ENCODE data around the gene FHL5.

FHL5 gene

GRCh38 chr6:96570053-96570452 is 7.1 kb downstream of the FHL5 start:
- peaks cover 25% of the 10 kb centered on the region for H3K9me3 Mint-ChIP-seq (ENCODE audit: low read depth)
- H3K27me3 Mint-ChIP-seq, result peaks cover 18% of the 10 kb centered on the region
- no peak overlapping the region for H3K27ac Mint-ChIP-seq
- H3K4me1 Mint-ChIP-seq (ENCODE audit: low read depth), result no peaks in the 10 kb centered on the region
- peaks cover 6% of the 10 kb centered on the region for H3K36me3 Mint-ChIP-seq
- no peak overlapping the region for H3K4me3 Mint-ChIP-seq

- Mint-ChIP-seq H3K27ac (no peak overlapping the region), H3K9me3 (ENCODE audit: low read depth) (peaks cover 19% of the 10 kb centered on the region), H3K36me3 (peaks cover 6% of the 10 kb centered on the region), H3K4me1 (ENCODE audit: low read depth) (no peaks in the 10 kb centered on the region), H3K27me3 (peaks cover 20% of the 10 kb centered on the region), H3K4me3 (no peak overlapping the region)
Observed at GRCh38 chr6:96571551-96571950, 8.6 kb downstream of the FHL5 start.

GRCh38 chr6:96575359-96575758 is 12.4 kb downstream of the FHL5 start:
- Mint-ChIP-seq H3K9me3 (ENCODE audit: low read depth) (peaks cover 3% of the 10 kb centered on the region), H3K4me1 (ENCODE audit: low read depth) (no peaks in the 10 kb centered on the region), H3K36me3 (no peaks in the 10 kb centered on the region), H3K27me3 (peaks cover 13% of the 10 kb centered on the region), H3K4me3 (no peak overlapping the region), H3K27ac (no peak overlapping the region)

GRCh38 chr6:96576221-96576620 is 13.3 kb downstream of the FHL5 start:
- no peak overlapping the region for H3K27ac Mint-ChIP-seq
- no peak overlapping the region for H3K4me3 Mint-ChIP-seq
- no peaks in the 10 kb centered on the region for H3K36me3 Mint-ChIP-seq

GRCh38 chr6:96582021-96582420 is 19.1 kb downstream of the FHL5 start:
- Mint-ChIP-seq H3K27me3 (peaks cover 12% of the 10 kb centered on the region), H3K9me3 (ENCODE audit: low read depth) (no peaks in the 10 kb centered on the region), H3K4me1 (ENCODE audit: low read depth) (no peaks in the 10 kb centered on the region), H3K27ac (no peak overlapping the region), H3K36me3 (no peaks in the 10 kb centered on the region), H3K4me3 (no peak overlapping the region)

More at GRCh38 chr6:96576221-96576620, 13.3 kb downstream of the FHL5 start:
- peaks cover 13% of the 10 kb centered on the region for H3K27me3 Mint-ChIP-seq
- no peaks in the 10 kb centered on the region for H3K9me3 Mint-ChIP-seq (ENCODE audit: low read depth)
- H3K4me1 Mint-ChIP-seq (ENCODE audit: low read depth), result no peaks in the 10 kb centered on the region

- Mint-ChIP-seq H3K36me3 (no peaks in the 10 kb centered on the region), H3K4me3 (no peak overlapping the region), H3K9me3 (ENCODE audit: low read depth) (no peaks in the 10 kb centered on the region), H3K4me1 (ENCODE audit: low read depth) (no peaks in the 10 kb centered on the region), H3K27me3 (peaks cover 10% of the 10 kb centered on the region), H3K27ac (no peak overlapping the region)
Observed at GRCh38 chr6:96582436-96582835, 19.5 kb downstream of the FHL5 start.

GRCh38 chr6:96604420-96604819 is 41.5 kb downstream of the FHL5 start:
- Mint-ChIP-seq H3K36me3 (no peaks in the 10 kb centered on the region), H3K9me3 (ENCODE audit: low read depth) (no peaks in the 10 kb centered on the region), H3K4me3 (no peak overlapping the region), H3K27ac (no peak overlapping the region), H3K27me3 (peaks cover 12% of the 10 kb centered on the region), H3K4me1 (ENCODE audit: low read depth) (no peaks in the 10 kb centered on the region)

GRCh38 chr6:96608074-96608473 is 45.1 kb downstream of the FHL5 start:
- Mint-ChIP-seq H3K4me1 (ENCODE audit: low read depth) (no peaks in the 10 kb centered on the region), H3K9me3 (ENCODE audit: low read depth) (no peaks in the 10 kb centered on the region), H3K27me3 (peaks cover 7% of the 10 kb centered on the region), H3K4me3 (no peak overlapping the region), H3K36me3 (no peaks in the 10 kb centered on the region), H3K27ac (no peak overlapping the region)

GRCh38 chr6:96610019-96610418 is 47.1 kb downstream of the FHL5 start:
- Mint-ChIP-seq H3K9me3 (ENCODE audit: low read depth) (no peaks in the 10 kb centered on the region), H3K27ac (no peak overlapping the region), H3K4me3 (no peak overlapping the region), H3K4me1 (ENCODE audit: low read depth) (no peaks in the 10 kb centered on the region), H3K27me3 (peaks cover 4% of the 10 kb centered on the region), H3K36me3 (no peaks in the 10 kb centered on the region)

GRCh38 chr6:96611342-96611991 is 48.5 kb downstream of the FHL5 start:
- Mint-ChIP-seq H3K4me3 (no peak overlapping the region), H3K9me3 (ENCODE audit: low read depth) (no peaks in the 10 kb centered on the region), H3K27ac (no peak overlapping the region), H3K27me3 (peaks cover 3% of the 10 kb centered on the region), H3K36me3 (no peaks in the 10 kb centered on the region), H3K4me1 (ENCODE audit: low read depth) (no peaks in the 10 kb centered on the region)

- Mint-ChIP-seq H3K4me1 (ENCODE audit: low read depth) (no peaks in the 10 kb centered on the region), H3K4me3 (no peak overlapping the region), H3K36me3 (no peaks in the 10 kb centered on the region), H3K27me3 (peaks cover 6% of the 10 kb centered on the region), H3K27ac (no peak overlapping the region), H3K9me3 (ENCODE audit: low read depth) (no peaks in the 10 kb centered on the region)
Observed at GRCh38 chr6:96613291-96613999, 50.5 kb downstream of the FHL5 start.

- H3K27me3 Mint-ChIP-seq, result peaks cover 13% of the 10 kb centered on the region
- no peaks in the 10 kb centered on the region for H3K9me3 Mint-ChIP-seq (ENCODE audit: low read depth)
- H3K27ac Mint-ChIP-seq, result no peak overlapping the region
- no peak overlapping the region for H3K4me3 Mint-ChIP-seq
- H3K36me3 Mint-ChIP-seq, result no peaks in the 10 kb centered on the region
- H3K4me1 Mint-ChIP-seq (ENCODE audit: low read depth), result no peaks in the 10 kb centered on the region
Observed at GRCh38 chr6:96620851-96621250, 57.9 kb downstream of the FHL5 start.

- Mint-ChIP-seq H3K36me3 (no peaks in the 10 kb centered on the region), H3K9me3 (ENCODE audit: low read depth) (no peaks in the 10 kb centered on the region), H3K4me3 (no peak overlapping the region), H3K27ac (no peak overlapping the region), H3K27me3 (peaks cover 13% of the 10 kb centered on the region), H3K4me1 (ENCODE audit: low read depth) (no peaks in the 10 kb centered on the region)
Observed at GRCh38 chr6:96621983-96622382, 59.1 kb downstream of the FHL5 start.

GRCh38 chr6:96624957-96625356 is 62.0 kb downstream of the FHL5 start:
- H3K27me3 Mint-ChIP-seq, result peaks cover 9% of the 10 kb centered on the region
- H3K4me1 Mint-ChIP-seq (ENCODE audit: low read depth), result no peaks in the 10 kb centered on the region
- no peak overlapping the region for H3K27ac Mint-ChIP-seq
- H3K9me3 Mint-ChIP-seq (ENCODE audit: low read depth), result no peaks in the 10 kb centered on the region
- H3K36me3 Mint-ChIP-seq, result no peaks in the 10 kb centered on the region
- no peak overlapping the region for H3K4me3 Mint-ChIP-seq

GRCh38 chr6:96626759-96627364 is 63.9 kb downstream of the FHL5 start:
- H3K27me3 Mint-ChIP-seq, result peaks cover 6% of the 10 kb centered on the region
- H3K9me3 Mint-ChIP-seq (ENCODE audit: low read depth), result no peaks in the 10 kb centered on the region
- no peaks in the 10 kb centered on the region for H3K4me1 Mint-ChIP-seq (ENCODE audit: low read depth)
- H3K4me3 Mint-ChIP-seq, result no peak overlapping the region
- H3K36me3 Mint-ChIP-seq, result no peaks in the 10 kb centered on the region
- no peak overlapping the region for H3K27ac Mint-ChIP-seq
